Nephron (organoid): Measurements from ENCODE around the gene LGALS8.

Source experiments
- H3K27ac Mint-ChIP-seq, 3 experiments: 2 replicates each; pipeline ENCODE4 v1.8.0; 2020; ENCODE audit warnings: mixed read lengths in 3 of 3, mild to moderate bottlenecking in 2 of 3, moderate library complexity in 1 of 3
- H3K27me3 Mint-ChIP-seq: 2 replicates; pipeline ENCODE4 v1.8.0; 2021; ENCODE audit warnings: low read depth, mild to moderate bottlenecking, moderate library complexity, mixed read lengths
- H3K36me3 Mint-ChIP-seq: 2 replicates; pipeline ENCODE4 v1.8.0; 2020; ENCODE audit warnings: low read depth, mixed read lengths
- H3K4me1 Mint-ChIP-seq: 2 replicates; pipeline ENCODE4 v1.8.0; 2020; ENCODE audit warnings: mixed read lengths
- H3K4me3 Mint-ChIP-seq, 3 experiments: 2 replicates each; pipeline ENCODE4 v1.8.0; 2020; ENCODE audit warnings: mild to moderate bottlenecking in 3 of 3, mixed read lengths in 3 of 3, moderate library complexity in 2 of 3
- H3K9me3 Mint-ChIP-seq: 2 replicates; pipeline ENCODE4 v1.8.0; 2020; ENCODE audit warnings: mixed read lengths
- TF ChIP-seq, protein P1 (sequence below), 3 experiments: fragments of 200-600 bp; sonication (generic); IDR thresholded peaks; one replicate each; pipeline ENCODE4 v1.5.0; 2021; ENCODE audit warnings: antibody characterized with exemption in 3 of 3; ENCODE audit not compliant: unreplicated experiment in 3 of 3

LGALS8 gene

GRCh38 chr1:236558846-236559245 lies 35.1 kb downstream of the LGALS8 start:
- H3K4me1 Mint-ChIP-seq: no peaks in the 10 kb centered on the region
- H3K9me3 Mint-ChIP-seq: no peaks in the 10 kb centered on the region
- no peaks in the 10 kb centered on the region for H3K27me3 Mint-ChIP-seq
- no peak overlapping the region for H3K27ac Mint-ChIP-seq
- peaks cover 75% of the 10 kb centered on the region for H3K36me3 Mint-ChIP-seq
- no peak overlapping the region for H3K4me3 Mint-ChIP-seq
- TF ChIP-seq, protein P1, sequence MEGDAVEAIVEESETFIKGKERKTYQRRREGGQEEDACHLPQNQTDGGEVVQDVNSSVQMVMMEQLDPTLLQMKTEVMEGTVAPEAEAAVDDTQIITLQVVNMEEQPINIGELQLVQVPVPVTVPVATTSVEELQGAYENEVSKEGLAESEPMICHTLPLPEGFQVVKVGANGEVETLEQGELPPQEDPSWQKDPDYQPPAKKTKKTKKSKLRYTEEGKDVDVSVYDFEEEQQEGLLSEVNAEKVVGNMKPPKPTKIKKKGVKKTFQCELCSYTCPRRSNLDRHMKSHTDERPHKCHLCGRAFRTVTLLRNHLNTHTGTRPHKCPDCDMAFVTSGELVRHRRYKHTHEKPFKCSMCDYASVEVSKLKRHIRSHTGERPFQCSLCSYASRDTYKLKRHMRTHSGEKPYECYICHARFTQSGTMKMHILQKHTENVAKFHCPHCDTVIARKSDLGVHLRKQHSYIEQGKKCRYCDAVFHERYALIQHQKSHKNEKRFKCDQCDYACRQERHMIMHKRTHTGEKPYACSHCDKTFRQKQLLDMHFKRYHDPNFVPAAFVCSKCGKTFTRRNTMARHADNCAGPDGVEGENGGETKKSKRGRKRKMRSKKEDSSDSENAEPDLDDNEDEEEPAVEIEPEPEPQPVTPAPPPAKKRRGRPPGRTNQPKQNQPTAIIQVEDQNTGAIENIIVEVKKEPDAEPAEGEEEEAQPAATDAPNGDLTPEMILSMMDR (IDR thresholded peaks at IDR 0.05; ENCODE audit: unreplicated experiment in 3 of 3): no peak

DNA sequence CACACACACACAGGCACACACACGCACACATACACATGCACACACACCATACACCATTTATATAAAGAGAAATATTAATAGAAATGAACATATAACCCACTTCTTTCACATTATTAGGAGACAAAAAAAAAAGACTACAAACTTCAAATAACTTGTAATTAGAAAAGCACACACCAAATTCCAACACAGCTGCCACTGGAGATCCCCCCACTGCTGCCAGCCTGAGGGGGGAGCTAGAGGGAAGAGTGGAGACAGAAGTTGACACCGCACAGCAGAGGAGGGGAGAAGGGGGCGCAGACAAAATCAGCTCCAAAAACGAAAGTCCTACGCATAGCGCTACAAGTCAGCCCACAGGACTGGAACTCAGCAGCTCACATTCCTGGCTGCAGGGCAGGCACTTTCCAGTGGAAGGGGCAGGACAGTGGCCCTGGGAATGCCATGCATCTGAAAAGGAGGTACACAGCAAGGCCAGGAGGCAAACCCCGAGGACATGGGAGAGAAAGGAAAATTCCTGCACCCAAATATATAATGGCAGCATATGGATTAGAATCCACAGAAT lies 36.5 kb downstream of the LGALS8 start:
- no peak overlapping the region for H3K4me3 Mint-ChIP-seq
- peaks cover 78% of the 10 kb centered on the region for H3K36me3 Mint-ChIP-seq
- H3K4me1 Mint-ChIP-seq: no peaks in the 10 kb centered on the region
- H3K27ac Mint-ChIP-seq: no peak overlapping the region
- H3K9me3 Mint-ChIP-seq: no peaks in the 10 kb centered on the region
- H3K27me3 Mint-ChIP-seq: no peaks in the 10 kb centered on the region
- TF ChIP-seq, protein P1 (IDR thresholded peaks at IDR 0.05; ENCODE audit: unreplicated experiment in 3 of 3): no peak

DNA sequence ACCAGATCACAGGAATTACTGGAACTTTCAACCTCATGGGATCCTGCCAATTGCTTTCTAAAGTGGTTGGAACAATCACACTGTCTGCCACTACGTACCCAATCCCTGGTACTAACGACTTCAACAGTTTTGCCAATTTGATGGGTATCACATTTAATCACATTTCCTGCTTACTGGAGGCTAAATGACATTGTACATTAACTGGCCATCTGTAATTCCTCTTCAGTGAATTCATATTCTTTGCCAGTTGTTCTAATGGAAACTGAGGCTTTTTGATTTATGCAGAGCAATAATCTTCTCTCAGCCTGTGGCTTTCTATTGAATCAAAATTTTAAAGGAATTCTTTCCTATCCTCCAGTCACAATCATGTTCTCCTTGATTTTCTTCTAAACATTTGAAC lies 38.2 kb downstream of the LGALS8 start:
- Mint-ChIP-seq H3K4me1 (no peaks in the 10 kb centered on the region), H3K27me3 (no peaks in the 10 kb centered on the region), H3K36me3 (peaks cover 76% of the 10 kb centered on the region), H3K4me3 (no peak overlapping the region), H3K27ac (no peak overlapping the region), H3K9me3 (no peaks in the 10 kb centered on the region)
- TF ChIP-seq, protein P1 (IDR thresholded peaks at IDR 0.05; ENCODE audit: unreplicated experiment in 3 of 3): no peak

GRCh38 chr1:236565530-236565929 lies 41.7 kb downstream of the LGALS8 start:
- H3K4me3 Mint-ChIP-seq: no peak overlapping the region
- TF ChIP-seq, protein P1 (IDR thresholded peaks at IDR 0.05; ENCODE audit: unreplicated experiment in 3 of 3): no peak
- H3K27me3 Mint-ChIP-seq: no peaks in the 10 kb centered on the region
- no peaks in the 10 kb centered on the region for H3K4me1 Mint-ChIP-seq
- no peaks in the 10 kb centered on the region for H3K9me3 Mint-ChIP-seq
- H3K36me3 Mint-ChIP-seq: peaks cover 86% of the 10 kb centered on the region
- H3K27ac Mint-ChIP-seq: no peak overlapping the region

- TF ChIP-seq, protein P1 (IDR thresholded peaks at IDR 0.05; ENCODE audit: unreplicated experiment in 3 of 3): no peak
Measured at GRCh38 chr1:236568285-236568894, 44.6 kb downstream of the LGALS8 start.

DNA sequence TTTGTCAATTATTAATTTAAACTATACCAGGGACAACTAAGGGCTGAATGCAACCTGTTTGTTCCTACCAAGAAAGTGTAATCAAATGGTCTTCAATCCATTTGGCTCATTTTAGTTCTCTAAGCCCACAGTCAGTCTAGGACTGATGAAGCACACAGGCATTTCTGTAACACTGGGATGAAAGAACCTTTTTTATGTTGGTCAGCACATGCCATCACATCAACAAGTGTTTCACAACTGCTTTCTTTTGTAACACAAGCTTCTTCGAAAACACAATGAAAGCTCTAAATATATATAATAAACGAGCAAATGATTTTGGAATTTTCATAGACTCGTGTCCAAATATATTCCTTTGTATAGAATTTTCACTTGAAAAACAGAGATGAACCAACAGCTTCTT lies 51.7 kb downstream of the LGALS8 start:
- no peaks in the 10 kb centered on the region for H3K9me3 Mint-ChIP-seq
- TF ChIP-seq, protein P1 (IDR thresholded peaks at IDR 0.05; ENCODE audit: unreplicated experiment in 3 of 3): no peak
- H3K4me3 Mint-ChIP-seq: no peak overlapping the region
- no peaks in the 10 kb centered on the region for H3K27me3 Mint-ChIP-seq
- H3K36me3 Mint-ChIP-seq: peaks cover 53% of the 10 kb centered on the region
- H3K4me1 Mint-ChIP-seq: no peaks in the 10 kb centered on the region
- no peak overlapping the region for H3K27ac Mint-ChIP-seq

More at GRCh38 chr1:236568285-236568894, 44.6 kb downstream of the LGALS8 start:
- no peaks in the 10 kb centered on the region for H3K9me3 Mint-ChIP-seq
- H3K27ac Mint-ChIP-seq: no peak overlapping the region
- no peak overlapping the region for H3K4me3 Mint-ChIP-seq
- H3K27me3 Mint-ChIP-seq: no peaks in the 10 kb centered on the region
- H3K36me3 Mint-ChIP-seq: peaks cover 80% of the 10 kb centered on the region
- no peaks in the 10 kb centered on the region for H3K4me1 Mint-ChIP-seq
